Measurements from ENCODE around the gene ATP9B. TPM values are rescaled to one million over a fixed set of nuclear protein-coding genes. Genes with fewer than 3 reads are reported as not detected.

Gene ATP9B
- polyA plus RNA-seq, 1 of the 3 experiments (the other 2 are of a cell fraction), result 11.2 TPM

- H3K36me3 ChIP-seq (replicated peaks in 1 of 2; ENCODE audit: control insufficient read depth in 1 of 2, insufficient read depth in 2 of 2, low read length in 1 of 2), result peaks cover 0 to 5% of the 10 kb centered on the region in 2 experiments
- POLR2A ChIA-PET, result no interaction called here
- H3K79me2 ChIP-seq (ENCODE audit: insufficient read depth), result no peaks in the 10 kb centered on the region
Observed at GRCh38 chr18:79354350-79354749, 285.2 kb downstream of the ATP9B start.

DNA sequence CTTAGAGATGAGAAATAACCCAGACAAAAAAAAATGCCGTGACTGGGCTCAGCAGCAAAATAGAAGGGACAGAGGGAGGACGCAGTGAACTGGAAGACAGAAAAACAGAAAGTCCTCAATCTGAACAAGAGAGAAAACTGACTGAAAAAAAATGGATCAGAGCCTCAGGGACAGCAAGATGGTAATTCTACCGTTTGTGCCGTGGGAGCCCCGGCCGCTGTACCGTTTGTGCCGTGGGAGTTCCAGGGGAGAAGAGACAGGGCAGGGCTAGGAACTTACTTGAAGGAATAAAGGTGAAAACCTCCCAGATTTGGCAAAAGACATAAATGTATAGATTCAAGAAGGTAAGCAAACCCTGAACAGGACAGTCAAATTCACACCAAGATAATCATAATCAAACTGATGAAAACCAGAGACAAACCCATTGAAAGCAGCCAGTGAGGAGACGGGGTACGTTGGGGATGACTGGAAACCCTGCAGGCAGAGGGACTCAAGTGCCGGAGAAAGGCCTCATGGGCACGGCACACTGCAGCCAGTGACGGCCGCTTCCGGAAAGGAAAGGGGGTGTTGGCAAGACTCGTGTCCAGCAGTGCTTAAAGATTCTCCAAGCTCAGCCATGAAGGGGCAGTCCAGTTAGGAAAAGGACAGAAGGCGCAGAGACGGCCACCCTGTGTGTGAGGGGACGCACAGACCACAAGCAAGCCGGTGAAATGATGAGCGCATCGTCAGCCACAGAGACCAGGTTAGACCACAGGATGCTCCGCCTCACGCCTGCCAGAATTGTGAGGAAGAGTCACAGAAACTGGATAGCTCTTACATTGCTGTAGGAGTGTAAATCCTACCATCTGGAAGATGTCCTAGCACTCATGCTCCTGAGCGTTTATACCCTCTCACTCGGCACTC, 286.5 kb downstream of the ATP9B start:
- DNase-seq, result no peak
- Histone ChIP-seq H2AFZ (ENCODE audit: low read depth) (no peak overlapping the region), H3K27me3 (ENCODE audit: insufficient read depth) (no peaks in the 10 kb centered on the region), H3K4me2 (no peak overlapping the region), H3F3A (replicated peaks; ENCODE audit: insufficient read depth) (no peaks in the 10 kb centered on the region), H3K9me2 (no peaks in the 10 kb centered on the region), H3K79me2 (ENCODE audit: insufficient read depth) (no peaks in the 10 kb centered on the region), H3K4me3 (ENCODE audit: low read depth in 2 of 2, low read length in 1 of 2) (no peak overlapping the region), H3K36me3 (replicated peaks in 1 of 2; ENCODE audit: control insufficient read depth in 1 of 2, insufficient read depth in 2 of 2, low read length in 1 of 2) (peaks cover 5 to 15% of the 10 kb centered on the region in 2 experiments), H3K9me3 (no peaks in the 10 kb centered on the region), H3K27ac (ENCODE audit: low read depth in 2 of 2, low read length in 1 of 2) (no peak overlapping the region), H3K4me1 (ENCODE audit: control insufficient read depth in 1 of 2, insufficient read depth in 2 of 2, low read depth in 1 of 2, low read length in 1 of 2) (no peaks in the 10 kb centered on the region; a peak in 1 of 4 replicates), H4K20me1 (ENCODE audit: insufficient read depth) (no peaks in the 10 kb centered on the region), H3K9ac (no peak overlapping the region)
- 88% methylated on average over 26 of the region's 26 CpGs for WGBS (ENCODE audit: low lambda C conversion rate)
- ChIA-PET CTCF (no interaction called here), POLR2A (no interaction called here)
- TF ChIP-seq YY1 (IDR thresholded peaks at IDR 0.05; ENCODE audit: low read depth), result no peak
- TF ChIP-seq JUND (IDR thresholded peaks at IDR 0.05), result no peak
- TF ChIP-seq, protein P1, sequence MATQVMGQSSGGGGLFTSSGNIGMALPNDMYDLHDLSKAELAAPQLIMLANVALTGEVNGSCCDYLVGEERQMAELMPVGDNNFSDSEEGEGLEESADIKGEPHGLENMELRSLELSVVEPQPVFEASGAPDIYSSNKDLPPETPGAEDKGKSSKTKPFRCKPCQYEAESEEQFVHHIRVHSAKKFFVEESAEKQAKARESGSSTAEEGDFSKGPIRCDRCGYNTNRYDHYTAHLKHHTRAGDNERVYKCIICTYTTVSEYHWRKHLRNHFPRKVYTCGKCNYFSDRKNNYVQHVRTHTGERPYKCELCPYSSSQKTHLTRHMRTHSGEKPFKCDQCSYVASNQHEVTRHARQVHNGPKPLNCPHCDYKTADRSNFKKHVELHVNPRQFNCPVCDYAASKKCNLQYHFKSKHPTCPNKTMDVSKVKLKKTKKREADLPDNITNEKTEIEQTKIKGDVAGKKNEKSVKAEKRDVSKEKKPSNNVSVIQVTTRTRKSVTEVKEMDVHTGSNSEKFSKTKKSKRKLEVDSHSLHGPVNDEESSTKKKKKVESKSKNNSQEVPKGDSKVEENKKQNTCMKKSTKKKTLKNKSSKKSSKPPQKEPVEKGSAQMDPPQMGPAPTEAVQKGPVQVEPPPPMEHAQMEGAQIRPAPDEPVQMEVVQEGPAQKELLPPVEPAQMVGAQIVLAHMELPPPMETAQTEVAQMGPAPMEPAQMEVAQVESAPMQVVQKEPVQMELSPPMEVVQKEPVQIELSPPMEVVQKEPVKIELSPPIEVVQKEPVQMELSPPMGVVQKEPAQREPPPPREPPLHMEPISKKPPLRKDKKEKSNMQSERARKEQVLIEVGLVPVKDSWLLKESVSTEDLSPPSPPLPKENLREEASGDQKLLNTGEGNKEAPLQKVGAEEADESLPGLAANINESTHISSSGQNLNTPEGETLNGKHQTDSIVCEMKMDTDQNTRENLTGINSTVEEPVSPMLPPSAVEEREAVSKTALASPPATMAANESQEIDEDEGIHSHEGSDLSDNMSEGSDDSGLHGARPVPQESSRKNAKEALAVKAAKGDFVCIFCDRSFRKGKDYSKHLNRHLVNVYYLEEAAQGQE (IDR thresholded peaks at IDR 0.05; ENCODE audit: low read depth, low read length), result no peak
- TF ChIP-seq FOXJ3 (CRISPR knock-in tag; IDR thresholded peaks at IDR 0.05), result no peak
- TF ChIP-seq MEF2A (IDR thresholded peaks at IDR 0.05; ENCODE audit: borderline replicate concordance, low read depth), result no peak
- no peak for TF ChIP-seq USF1 (IDR thresholded peaks at IDR 0.05; ENCODE audit: borderline replicate concordance, low read depth)
- no peak for TF ChIP-seq TCF12 (IDR thresholded peaks at IDR 0.05)
- TF ChIP-seq MXI1 (IDR thresholded peaks at IDR 0.05; ENCODE audit: low read depth, low read length), result no peak
- no peak for TF ChIP-seq NFIC (IDR thresholded peaks at IDR 0.05; ENCODE audit: borderline replicate concordance)
- no peak for TF ChIP-seq GATA2 (CRISPR knock-in tag; IDR thresholded peaks at IDR 0.05)
- no peak for TF ChIP-seq SIN3A (IDR thresholded peaks at IDR 0.05; ENCODE audit: borderline replicate concordance, low read depth, low read length)

More at GRCh38 chr18:79354350-79354749, 285.2 kb downstream of the ATP9B start:
- CTCF ChIA-PET, result no interaction called here
- no peaks in the 10 kb centered on the region for H3K9me3 ChIP-seq
- H3K4me3 ChIP-seq (ENCODE audit: low read depth in 2 of 2, low read length in 1 of 2), result no peak overlapping the region
- H3K9me2 ChIP-seq, result no peaks in the 10 kb centered on the region
- WGBS (ENCODE audit: low lambda C conversion rate), result 89% methylated on average over 8 of the region's 8 CpGs
- no peak overlapping the region for H3K27ac ChIP-seq (ENCODE audit: low read depth in 2 of 2, low read length in 1 of 2)
- H3K27me3 ChIP-seq (ENCODE audit: insufficient read depth), result no peaks in the 10 kb centered on the region
- no peak overlapping the region for H3K4me2 ChIP-seq
- H3K9ac ChIP-seq, result no peak overlapping the region
- no peak for DNase-seq
- no peak overlapping the region for H2AFZ ChIP-seq (ENCODE audit: low read depth)
- TF ChIP-seq MXI1 (IDR thresholded peaks at IDR 0.05; ENCODE audit: low read depth, low read length) (no peak), YY1 (IDR thresholded peaks at IDR 0.05; ENCODE audit: low read depth) (no peak), TCF12 (IDR thresholded peaks at IDR 0.05) (no peak), SIN3A (IDR thresholded peaks at IDR 0.05; ENCODE audit: borderline replicate concordance, low read depth, low read length) (no peak), RAD21 (IDR thresholded peaks at IDR 0.05; ENCODE audit: low read length) (no peak), ELF1 (IDR thresholded peaks at IDR 0.05) (no peak), TEAD4 (IDR thresholded peaks at IDR 0.05; ENCODE audit: borderline replicate concordance, insufficient read depth) (no peak)
- TF ChIP-seq, protein P1 (IDR thresholded peaks at IDR 0.05; ENCODE audit: low read depth, low read length), result no peak
- TF ChIP-seq, protein P2, sequence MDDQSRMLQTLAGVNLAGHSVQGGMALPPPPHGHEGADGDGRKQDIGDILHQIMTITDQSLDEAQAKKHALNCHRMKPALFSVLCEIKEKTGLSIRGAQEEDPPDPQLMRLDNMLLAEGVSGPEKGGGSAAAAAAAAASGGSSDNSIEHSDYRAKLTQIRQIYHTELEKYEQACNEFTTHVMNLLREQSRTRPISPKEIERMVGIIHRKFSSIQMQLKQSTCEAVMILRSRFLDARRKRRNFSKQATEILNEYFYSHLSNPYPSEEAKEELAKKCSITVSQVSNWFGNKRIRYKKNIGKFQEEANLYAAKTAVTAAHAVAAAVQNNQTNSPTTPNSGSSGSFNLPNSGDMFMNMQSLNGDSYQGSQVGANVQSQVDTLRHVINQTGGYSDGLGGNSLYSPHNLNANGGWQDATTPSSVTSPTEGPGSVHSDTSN (IDR thresholded peaks at IDR 0.05), result no peak
- no peaks in the 10 kb centered on the region; a peak in 1 of 4 replicates for H3K4me1 ChIP-seq (ENCODE audit: control insufficient read depth in 1 of 2, insufficient read depth in 2 of 2, low read depth in 1 of 2, low read length in 1 of 2)
- no peaks in the 10 kb centered on the region for H4K20me1 ChIP-seq (ENCODE audit: insufficient read depth)
- H3F3A ChIP-seq (replicated peaks; ENCODE audit: insufficient read depth), result no peaks in the 10 kb centered on the region
